LNCAP (cell line): ENCODE measurements around the gene RGMA.

Experiments used
- TF ChIP-seq, protein P1 (sequence below): fragments of 450-650 bp; IDR thresholded peaks from 2 replicates; pipeline ENCODE4 v1.5.1; 2017; ENCODE audit warnings: mild to moderate bottlenecking

RGMA gene

DNA sequence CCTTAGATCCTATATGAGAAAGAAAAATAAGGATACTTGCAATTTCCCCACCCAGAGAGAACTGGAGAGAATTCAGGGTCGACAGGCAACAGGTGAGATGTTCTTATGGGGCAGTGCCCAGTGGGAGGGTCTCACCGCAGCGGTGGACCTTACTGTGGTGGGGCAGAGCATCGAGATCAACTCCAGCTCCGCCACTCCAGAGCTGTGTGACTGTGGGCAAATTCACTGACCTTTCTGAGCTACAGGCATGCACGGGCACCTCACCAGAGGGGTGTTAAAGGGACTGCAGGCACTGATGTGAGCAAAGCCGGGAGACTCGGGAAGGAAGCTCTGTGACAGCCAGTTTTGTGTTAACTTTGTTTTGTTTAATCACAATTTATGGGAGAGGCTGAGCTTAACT lies 30.9 kb downstream of the RGMA start:
- TF ChIP-seq, protein P1, sequence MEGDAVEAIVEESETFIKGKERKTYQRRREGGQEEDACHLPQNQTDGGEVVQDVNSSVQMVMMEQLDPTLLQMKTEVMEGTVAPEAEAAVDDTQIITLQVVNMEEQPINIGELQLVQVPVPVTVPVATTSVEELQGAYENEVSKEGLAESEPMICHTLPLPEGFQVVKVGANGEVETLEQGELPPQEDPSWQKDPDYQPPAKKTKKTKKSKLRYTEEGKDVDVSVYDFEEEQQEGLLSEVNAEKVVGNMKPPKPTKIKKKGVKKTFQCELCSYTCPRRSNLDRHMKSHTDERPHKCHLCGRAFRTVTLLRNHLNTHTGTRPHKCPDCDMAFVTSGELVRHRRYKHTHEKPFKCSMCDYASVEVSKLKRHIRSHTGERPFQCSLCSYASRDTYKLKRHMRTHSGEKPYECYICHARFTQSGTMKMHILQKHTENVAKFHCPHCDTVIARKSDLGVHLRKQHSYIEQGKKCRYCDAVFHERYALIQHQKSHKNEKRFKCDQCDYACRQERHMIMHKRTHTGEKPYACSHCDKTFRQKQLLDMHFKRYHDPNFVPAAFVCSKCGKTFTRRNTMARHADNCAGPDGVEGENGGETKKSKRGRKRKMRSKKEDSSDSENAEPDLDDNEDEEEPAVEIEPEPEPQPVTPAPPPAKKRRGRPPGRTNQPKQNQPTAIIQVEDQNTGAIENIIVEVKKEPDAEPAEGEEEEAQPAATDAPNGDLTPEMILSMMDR: no peak

DNA sequence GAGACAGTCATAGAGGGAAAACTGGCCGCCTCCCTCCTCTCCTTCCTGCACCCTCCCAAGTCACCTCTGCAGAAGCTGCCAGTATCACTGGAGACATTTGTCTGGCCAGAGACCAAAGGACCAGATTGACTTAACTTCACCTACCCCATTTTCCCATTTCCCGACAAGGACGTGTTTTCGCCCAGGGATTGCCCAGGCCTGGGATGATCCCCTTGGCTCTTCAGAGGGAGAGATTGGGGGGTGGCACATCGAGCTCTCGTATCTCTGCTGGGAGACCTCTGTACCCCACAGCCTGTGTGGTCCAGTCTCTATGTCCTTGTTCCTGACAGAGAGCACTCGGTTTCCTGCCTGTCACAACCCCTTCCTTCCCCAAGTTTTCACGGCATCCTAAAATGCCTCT lies 31.4 kb downstream of the RGMA start:
- TF ChIP-seq, protein P1: no peak

DNA sequence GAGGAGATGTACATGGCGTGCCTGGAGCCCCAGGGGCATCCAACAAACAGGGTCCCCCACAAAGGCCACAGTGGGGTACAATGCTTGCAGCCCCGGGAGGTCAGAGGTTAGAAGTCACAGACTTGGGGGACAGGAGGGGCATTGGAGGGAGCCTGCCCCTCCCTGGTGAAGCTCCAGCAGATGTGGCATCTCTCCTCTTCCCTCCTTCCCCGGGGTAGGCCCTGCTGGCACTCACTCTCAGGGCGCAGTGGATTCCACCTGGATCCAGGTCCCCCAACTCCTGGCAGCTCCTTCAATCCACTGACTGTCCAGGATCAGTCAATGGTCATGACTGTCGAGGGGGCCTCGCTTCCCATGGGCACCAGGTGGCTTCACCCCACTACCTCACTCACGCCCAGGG lies 32.2 kb downstream of the RGMA start:
- TF ChIP-seq, protein P1: no peak

DNA sequence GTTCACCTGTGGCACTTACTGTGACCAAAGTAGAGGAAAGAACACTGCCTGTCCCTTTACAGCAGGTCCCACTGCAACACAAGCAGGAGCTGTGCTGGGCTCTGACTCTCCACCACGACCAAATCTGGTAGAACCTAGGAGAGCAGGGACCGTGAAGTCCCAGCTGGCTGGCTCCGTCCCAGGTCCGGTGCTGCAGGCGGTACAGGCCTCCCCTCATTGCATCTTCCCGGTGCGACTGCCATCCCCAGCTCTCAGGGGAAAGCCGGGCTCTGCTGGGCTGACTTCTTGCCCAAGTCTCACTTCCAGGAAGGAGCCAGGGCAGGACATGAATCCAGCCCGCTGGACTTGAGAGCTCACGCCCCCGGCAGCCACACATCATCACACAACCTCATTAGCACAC lies 33.8 kb downstream of the RGMA start:
- TF ChIP-seq, protein P1: no peak

DNA sequence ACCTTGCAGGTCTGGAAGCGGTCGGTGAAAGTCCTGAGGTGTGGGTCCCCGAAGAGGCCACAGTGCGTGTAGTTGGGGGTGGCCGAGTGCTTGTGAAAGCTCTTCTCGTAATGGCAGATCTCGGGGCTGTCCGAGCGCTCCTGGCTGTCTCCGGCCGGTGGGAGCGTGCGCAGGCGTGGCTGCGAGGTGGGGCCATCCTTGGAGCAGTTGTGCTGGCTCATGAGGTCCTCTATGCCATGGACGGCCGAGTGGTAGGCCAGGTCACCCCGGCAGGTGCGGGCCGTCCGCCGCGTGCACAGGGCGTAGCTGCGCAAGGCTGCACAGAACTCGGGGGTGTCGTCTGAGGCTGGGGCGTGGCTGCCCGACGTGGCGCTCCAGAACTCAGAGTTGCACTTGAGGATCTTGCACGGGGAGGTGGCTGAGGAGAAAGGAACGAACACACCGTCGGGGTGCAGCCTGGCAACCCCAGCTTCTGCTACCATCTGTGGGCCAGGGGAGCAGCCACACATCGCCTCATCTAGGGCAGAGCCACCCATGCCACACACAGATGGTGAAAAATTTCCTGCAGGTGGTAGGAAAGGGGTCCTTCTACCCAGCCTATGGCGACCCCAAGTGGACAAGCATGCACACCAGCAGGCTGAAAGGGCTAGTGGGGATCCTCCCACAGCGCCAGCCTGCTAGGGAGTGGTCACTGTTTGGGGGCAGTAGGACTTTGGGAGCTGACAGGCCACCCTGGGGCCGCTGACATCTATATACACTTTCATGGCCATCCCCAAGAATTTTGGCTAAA lies 36.7 kb downstream of the RGMA start:
- TF ChIP-seq, protein P1: no peak

DNA sequence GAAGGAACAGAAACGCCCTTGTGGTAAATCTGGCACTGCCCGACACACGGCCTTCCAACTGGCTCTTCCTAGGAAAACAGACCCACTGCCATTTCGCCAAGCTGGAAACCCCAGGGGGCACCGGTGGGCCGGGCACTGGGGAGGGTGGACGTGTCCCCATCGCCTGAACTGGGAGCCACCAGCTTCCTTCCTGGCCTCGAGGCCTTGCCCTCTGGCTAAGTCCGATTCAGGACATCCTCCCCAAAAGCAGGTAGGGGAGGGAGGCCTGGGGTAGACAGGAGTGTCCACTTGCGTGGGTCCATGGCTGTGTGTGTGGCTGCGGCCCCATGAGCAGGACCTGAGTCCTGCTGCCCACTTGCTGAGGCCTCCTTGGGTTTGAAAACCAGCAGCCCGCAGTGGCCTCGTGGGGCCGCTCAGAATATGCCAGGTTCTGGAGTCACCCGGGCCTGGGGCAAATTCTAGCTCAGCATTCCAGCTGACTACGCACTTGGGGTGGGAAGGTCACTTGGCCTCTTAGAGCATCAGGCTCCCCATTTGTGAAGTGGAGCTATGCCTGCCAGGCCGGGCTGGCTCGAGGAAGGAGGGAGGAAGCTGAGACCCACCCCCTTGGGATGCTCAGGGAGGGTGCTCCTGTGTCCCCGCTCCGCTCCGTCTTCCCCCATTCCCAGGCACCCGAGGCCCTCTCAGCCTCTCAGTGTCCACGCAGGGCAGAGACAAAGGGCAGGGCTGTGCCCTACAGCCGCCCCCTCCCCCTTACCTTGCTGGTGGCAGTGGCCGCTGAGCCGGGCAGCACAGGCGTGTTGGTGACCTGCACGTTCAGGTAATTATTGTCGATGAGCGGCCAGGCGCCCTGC lies 37.5 kb downstream of the RGMA start:
- TF ChIP-seq, protein P1: no peak

DNA sequence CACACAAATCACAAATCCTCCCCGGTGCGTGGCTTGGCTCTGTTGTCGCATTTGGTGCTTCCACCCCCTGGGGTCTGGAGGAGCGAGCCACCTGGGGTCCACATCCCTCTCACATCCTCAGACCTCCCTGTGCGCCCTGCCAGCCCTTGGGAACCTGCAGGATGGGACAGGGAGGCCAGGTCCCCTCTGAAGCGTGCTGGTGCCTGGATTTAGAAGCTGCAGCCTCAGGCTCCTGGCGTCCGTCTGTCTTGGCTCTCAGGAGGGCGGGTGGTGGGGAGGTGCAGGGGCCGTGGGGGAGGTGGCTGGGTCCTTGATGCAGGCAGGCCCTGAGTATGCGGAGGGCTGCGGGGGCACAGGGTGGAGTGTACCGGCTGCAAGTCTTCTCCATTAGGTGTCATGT lies 38.4 kb downstream of the RGMA start:
- TF ChIP-seq, protein P1: no peak
